ENCODE data around the gene SPX. TPM values are rescaled to one million over a fixed set of nuclear protein-coding genes. Genes with fewer than 3 reads are reported as not detected.

Gene SPX
- total RNA-seq, 2 donors from 2014 or later, result 0.61 TPM; not detected in 1

DNA sequence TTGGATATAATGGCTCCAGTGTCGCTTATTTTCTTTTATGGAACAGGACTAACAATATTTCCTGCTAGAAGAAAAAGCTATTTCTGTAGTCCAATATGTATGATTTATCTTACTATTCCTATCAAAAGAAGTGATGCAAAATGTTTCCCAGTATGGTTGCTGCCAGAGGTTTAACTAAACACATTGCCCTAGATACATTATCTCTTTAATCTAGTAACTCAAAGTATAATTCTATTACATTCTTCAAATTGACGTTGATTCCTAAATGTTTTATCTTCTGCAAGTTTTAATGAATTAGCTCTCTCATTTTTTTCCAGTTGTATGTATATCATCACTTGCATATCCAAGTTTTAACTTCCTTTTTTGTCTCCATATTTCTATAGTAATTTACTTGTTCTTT is 50.3 kb downstream of the SPX start:
- Mint-ChIP-seq H3K27me3 (peaks cover 17 to 36% of the 10 kb centered on the region in 2 donors), H3K36me3 (no peaks in the 10 kb centered on the region), H3K4me3 (no peak overlapping the region), H3K27ac (no peak overlapping the region), H3K4me1 (ENCODE audit: low read depth in 2 of 2) (no peaks in the 10 kb centered on the region), H3K9me3 (no peaks in the 10 kb centered on the region)
- DNase-seq (ENCODE audit: low spot score) (no peak), ATAC-seq (no peak)

DNA sequence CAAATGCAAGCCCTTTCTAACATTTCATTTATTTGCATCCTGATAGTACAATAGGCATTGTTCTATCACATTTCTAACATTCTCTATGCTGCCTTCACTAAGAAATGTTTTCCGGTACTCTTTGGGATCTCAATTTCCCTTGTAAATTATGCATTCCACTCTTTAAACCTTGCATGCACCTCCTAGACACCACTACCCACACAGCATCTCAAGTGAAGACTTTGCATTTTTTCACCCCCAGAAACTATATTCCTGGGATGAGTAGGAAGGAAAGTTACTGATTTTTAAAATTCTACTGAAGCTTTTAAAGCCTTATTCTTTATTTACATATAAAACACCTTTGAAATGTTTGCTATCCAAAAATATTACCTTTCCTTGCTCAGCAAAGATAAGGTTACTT is 51.4 kb downstream of the SPX start:
- no peaks in the 10 kb centered on the region for H3K36me3 Mint-ChIP-seq
- H3K4me3 Mint-ChIP-seq, result no peak overlapping the region

DNA sequence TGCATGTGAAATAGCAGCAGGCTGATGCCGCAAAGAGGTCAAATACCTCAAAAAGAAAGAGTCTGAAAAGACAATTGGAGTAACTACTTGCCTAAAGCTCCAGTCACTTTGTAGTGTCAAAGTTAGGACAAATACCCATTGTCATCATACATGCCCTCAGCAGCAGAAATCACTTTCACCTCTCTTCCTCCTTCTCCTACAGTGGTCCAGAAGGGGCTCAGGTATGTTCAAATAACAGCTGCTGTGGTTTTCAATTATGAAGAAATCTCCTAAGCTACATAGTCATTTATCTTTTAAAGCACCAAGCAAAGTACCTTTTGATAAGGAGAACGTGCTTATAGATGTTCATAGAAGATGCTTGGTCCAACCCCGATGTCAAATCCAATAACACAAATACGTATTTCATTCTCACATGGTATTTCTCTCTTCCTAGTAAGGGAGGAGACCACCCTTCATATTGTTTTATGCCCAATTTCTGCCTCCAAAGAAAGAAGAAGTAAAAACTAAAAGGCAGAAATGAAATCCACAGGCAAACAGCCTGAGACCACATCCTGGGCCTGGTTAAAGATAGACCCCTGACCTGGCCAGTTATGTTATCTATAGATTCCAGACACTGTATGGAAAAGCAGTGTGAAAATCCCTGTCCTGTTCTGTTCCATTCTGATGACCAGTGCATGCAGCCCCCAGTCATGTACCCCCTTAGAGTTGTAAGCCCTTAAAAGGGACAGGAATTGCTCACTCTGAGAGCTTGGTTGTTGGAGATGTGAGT is 54.8 kb downstream of the SPX start:
- no peaks in the 10 kb centered on the region for H3K36me3 Mint-ChIP-seq
- H3K4me3 Mint-ChIP-seq, result no peak overlapping the region
- H3K9me3 Mint-ChIP-seq, result peaks cover 8% of the 10 kb centered on the region
- H3K4me1 Mint-ChIP-seq (ENCODE audit: low read depth in 2 of 2), result no peaks in the 10 kb centered on the region
- no peak overlapping the region for H3K27ac Mint-ChIP-seq
- H3K27me3 Mint-ChIP-seq, result peaks cover 21 to 38% of the 10 kb centered on the region in 2 donors
- no peak for ATAC-seq
- no peak for DNase-seq (ENCODE audit: low spot score)

More for the DNA sequence above, 51.4 kb downstream of the SPX start:
- DNase-seq (ENCODE audit: low spot score) (no peak), ATAC-seq (no peak)
- Mint-ChIP-seq H3K27ac (no peak overlapping the region), H3K27me3 (peaks cover 22 to 42% of the 10 kb centered on the region in 2 donors), H3K4me1 (ENCODE audit: low read depth in 2 of 2) (no peaks in the 10 kb centered on the region), H3K9me3 (peaks cover 3% of the 10 kb centered on the region)

Other genes starting within 250 kb of the SPX start
- gene SLCO1A2, start 191.4 kb upstream of the SPX start, total RNA-seq, result not detected
- not detected for gene IAPP, start 153.4 kb upstream of the SPX start, total RNA-seq
- gene PYROXD1, start 88.6 kb upstream of the SPX start, total RNA-seq, result 10 to 100 TPM; 32.2 to 43.2 TPM
- 10 to 100 TPM; 67.3 to 83.3 TPM for gene RECQL, start 24.7 kb upstream of the SPX start, total RNA-seq
- 10 to 100 TPM; 50.6 to 55.9 TPM for gene GOLT1B, start 24.5 kb upstream of the SPX start, total RNA-seq
- gene GYS2, start 78.6 kb downstream of the SPX start, total RNA-seq, result not detected
- gene LDHB, start 131.5 kb downstream of the SPX start, total RNA-seq, result 100 to 1,000 TPM; 590 to 705 TPM
- gene KCNJ8, start 248.4 kb downstream of the SPX start, total RNA-seq, result not detected